Fibroblast of the aortic adventitia (primary cell): ENCODE measurements around the gene LYPD4. TPM values are rescaled to one million over a fixed set of nuclear protein-coding genes. Genes with fewer than 3 reads are reported as not detected.

ENCODE experiments used
- DNase-seq: peaks from one replicate; pipeline ENCODE4 v3.0.0-alpha.2; 2010; ENCODE audit warnings: low read depth
- H3K4me3 ChIP-seq: 2 replicates; pipeline ENCODE4 v1.5.1; 2011; ENCODE audit warnings: low read depth, mild to moderate bottlenecking, control low read depth, low read length, moderate library complexity
- total RNA-seq: library from RNA; depleted of rRNA; stranded (reverse); fragments of >200 nt; gene quantifications from 2 replicates; pipeline ENCODE4 v1.2.3, GENCODE V29; 2012; ENCODE audit warnings: low replicate concordance
- TF ChIP-seq, protein P1 (sequence below): IDR thresholded peaks from 2 replicates; pipeline ENCODE4 v1.5.1; 2011; ENCODE audit warnings: mild to moderate bottlenecking, low read length, control low read depth, inconsistent platforms; ENCODE audit not compliant: insufficient read depth

The LYPD4 gene
- total RNA-seq, 1 donor = not detected

DNA sequence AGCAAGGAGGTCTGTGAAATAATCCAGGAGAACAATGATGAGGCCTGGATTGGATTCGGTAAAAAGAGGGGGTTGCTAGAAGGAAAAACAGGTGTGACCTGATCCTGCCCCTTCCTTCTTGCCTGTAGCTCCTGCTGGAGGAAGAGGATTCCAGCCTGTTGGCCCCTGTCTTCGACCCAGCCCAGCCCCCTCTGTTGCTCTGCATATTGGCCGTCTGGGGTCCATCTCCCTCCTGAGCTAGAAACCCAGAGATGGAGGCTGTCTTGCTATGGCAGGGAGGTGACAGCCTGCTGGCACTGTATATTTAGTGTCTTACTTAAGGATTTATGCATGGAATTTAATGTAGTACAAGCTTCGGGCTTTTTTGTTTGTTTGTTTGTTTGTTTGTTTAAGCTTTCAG is 7.0 kb upstream of the LYPD4 start:
- no peak overlapping the region for H3K4me3 ChIP-seq
- TF ChIP-seq, protein P1, sequence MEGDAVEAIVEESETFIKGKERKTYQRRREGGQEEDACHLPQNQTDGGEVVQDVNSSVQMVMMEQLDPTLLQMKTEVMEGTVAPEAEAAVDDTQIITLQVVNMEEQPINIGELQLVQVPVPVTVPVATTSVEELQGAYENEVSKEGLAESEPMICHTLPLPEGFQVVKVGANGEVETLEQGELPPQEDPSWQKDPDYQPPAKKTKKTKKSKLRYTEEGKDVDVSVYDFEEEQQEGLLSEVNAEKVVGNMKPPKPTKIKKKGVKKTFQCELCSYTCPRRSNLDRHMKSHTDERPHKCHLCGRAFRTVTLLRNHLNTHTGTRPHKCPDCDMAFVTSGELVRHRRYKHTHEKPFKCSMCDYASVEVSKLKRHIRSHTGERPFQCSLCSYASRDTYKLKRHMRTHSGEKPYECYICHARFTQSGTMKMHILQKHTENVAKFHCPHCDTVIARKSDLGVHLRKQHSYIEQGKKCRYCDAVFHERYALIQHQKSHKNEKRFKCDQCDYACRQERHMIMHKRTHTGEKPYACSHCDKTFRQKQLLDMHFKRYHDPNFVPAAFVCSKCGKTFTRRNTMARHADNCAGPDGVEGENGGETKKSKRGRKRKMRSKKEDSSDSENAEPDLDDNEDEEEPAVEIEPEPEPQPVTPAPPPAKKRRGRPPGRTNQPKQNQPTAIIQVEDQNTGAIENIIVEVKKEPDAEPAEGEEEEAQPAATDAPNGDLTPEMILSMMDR = no peak
- DNase-seq = no peak

DNA sequence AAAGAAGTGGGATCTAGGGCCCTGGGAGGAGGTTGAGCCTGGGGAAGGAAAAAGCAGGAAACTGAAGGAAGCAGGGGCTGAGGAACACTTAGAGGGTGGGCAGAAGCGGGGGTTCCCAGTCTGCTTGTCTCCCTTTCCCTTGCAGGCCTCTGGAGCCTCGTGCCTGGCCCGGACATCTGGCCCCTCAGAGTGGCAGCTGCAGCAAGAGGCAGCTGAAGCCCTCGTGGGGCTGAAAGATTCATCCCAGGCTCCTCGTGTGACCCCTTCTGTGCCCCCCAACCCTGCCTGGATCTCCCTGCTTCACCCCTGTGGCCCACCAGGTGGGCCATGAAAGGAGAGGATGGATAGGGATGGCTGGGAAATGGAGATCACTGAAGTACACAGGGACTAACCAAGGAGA is 5.9 kb upstream of the LYPD4 start:
- TF ChIP-seq, protein P1 = no peak
- no peak overlapping the region for H3K4me3 ChIP-seq
- DNase-seq = no peak

DNA sequence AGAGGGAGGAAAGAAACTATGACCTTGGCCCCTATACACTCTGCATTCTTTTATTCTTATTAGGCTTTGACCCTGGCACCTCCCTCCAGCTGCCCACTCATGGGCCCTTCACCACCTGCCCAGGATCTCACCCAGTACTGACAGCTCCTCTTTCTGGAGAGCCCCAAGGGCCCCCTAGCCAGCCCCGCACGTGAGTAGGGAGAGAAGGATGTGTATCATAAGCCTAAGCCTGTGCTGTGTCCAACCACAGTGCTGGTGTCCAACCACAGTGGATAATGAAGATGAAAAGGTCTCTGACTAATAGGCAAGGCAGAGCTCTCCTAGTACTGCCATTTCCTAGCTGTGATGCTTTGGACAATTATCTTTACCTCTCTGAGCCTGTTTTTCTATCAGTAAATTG is 4.6 kb upstream of the LYPD4 start:
- TF ChIP-seq, protein P1 = no peak
- no peak overlapping the region for H3K4me3 ChIP-seq
- no peak for DNase-seq

- H3K4me3 ChIP-seq = no peak overlapping the region
- DNase-seq = no peak
- TF ChIP-seq, protein P1 = no peak
Measured at GRCh38 chr19:41848666-41849065, 4.2 kb upstream of the LYPD4 start.

GRCh38 chr19:41847351-41848105 is 3.0 kb upstream of the LYPD4 start:
- TF ChIP-seq, protein P1 = no peak
- H3K4me3 ChIP-seq = no peak overlapping the region
- DNase-seq = no peak

DNA sequence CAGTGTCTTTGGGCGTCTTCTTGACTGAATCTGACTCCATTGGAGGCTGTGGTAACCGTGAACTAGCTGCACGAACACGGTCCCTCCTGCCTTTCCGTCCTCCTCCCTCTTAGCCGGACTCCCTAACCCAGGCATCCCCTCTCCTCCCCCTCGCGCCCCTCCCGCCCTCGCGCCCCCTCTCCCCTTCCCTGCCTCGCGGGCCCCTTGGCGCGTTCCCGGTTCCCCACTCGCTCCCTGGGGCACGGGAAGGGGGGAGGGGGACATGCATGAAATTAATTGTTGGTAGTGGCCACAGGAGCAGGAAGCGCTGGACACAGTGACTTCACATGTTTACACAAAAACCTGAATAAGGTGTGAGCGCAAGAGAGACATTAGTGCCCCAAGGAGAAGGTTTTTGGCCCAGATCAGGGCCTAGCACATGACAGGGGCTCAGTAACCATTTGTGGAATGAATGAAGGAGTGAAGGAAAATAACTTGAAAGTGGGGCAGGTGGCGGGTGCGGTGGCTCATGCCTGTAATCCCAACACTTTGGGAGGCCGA is 638 bp upstream of the LYPD4 start:
- TF ChIP-seq, protein P1 = no peak
- H3K4me3 ChIP-seq = no peak overlapping the region
- DNase-seq = no peak

GRCh38 chr19:41845001-41845050 is 343 bp upstream of the LYPD4 start, which contains the start of gene DMRTC2:
DMRTC2 (plus strand) TSS chr19:41845042; CDS start chr19:41847429, 2,387 bp downstream.
- no peak within 1 kb of the TSS for H3K4me3 ChIP-seq
- TF ChIP-seq, protein P1 = no peak
- no peak for DNase-seq
